HEK293 (cell line): ENCODE measurements around the gene TMEM214.
A peak's percentile ranks its signal among the peaks of the same experiment; 100 is the strongest.

Experiments
- HOXA7 ChIP-seq: sonication (generic); formaldehyde crosslinking; IDR thresholded peaks from 2 replicates; pipeline ENCODE4 v1.8.1; 2022; ENCODE audit warnings: missing genetic modification reagents, borderline replicate concordance
- INSM2 ChIP-seq: fragments of 450-650 bp; formaldehyde crosslinking; IDR thresholded peaks from 2 replicates; pipeline ENCODE4 v1.5.1; 2016; ENCODE audit warnings: missing biosample characterization, missing genetic modification characterization
- KLF1 ChIP-seq: fragments of 450-650 bp; formaldehyde crosslinking; IDR thresholded peaks from 2 replicates; pipeline ENCODE4 v1.5.1; 2016; ENCODE audit warnings: missing biosample characterization, missing genetic modification characterization
- KLF17 ChIP-seq: fragments of 450-650 bp; formaldehyde crosslinking; IDR thresholded peaks from 2 replicates; pipeline ENCODE4 v1.5.1; 2016; ENCODE audit warnings: missing biosample characterization, missing genetic modification characterization
- KLF8 ChIP-seq: fragments of 450-650 bp; formaldehyde crosslinking; IDR thresholded peaks from 2 replicates; pipeline ENCODE4 v1.5.1; 2016; ENCODE audit warnings: missing biosample characterization, missing genetic modification characterization
- OVOL3 ChIP-seq: fragments of 450-650 bp; formaldehyde crosslinking; IDR thresholded peaks from 2 replicates; pipeline ENCODE4 v1.5.1; 2016; ENCODE audit warnings: missing biosample characterization, missing genetic modification characterization
- PBX3 ChIP-seq: sonication (generic); formaldehyde crosslinking; IDR thresholded peaks from 2 replicates; pipeline ENCODE4 v1.8.1; 2022; ENCODE audit warnings: mild to moderate bottlenecking, moderate library complexity, missing genetic modification reagents
- PRDM6 ChIP-seq: fragments of 450-650 bp; formaldehyde crosslinking; IDR thresholded peaks from 2 replicates; pipeline ENCODE4 v1.5.1; 2017; ENCODE audit warnings: missing biosample characterization, missing genetic modification characterization
- RBAK ChIP-seq: fragments of 450-650 bp; formaldehyde crosslinking; IDR thresholded peaks from 2 replicates; pipeline ENCODE4 v1.5.1; 2016; ENCODE audit warnings: missing biosample characterization, missing genetic modification characterization
- REPIN1 ChIP-seq: fragments of 450-650 bp; formaldehyde crosslinking; IDR thresholded peaks from 2 replicates; pipeline ENCODE4 v1.5.1; 2017; ENCODE audit warnings: missing biosample characterization, missing genetic modification characterization, low read depth
- SP7 ChIP-seq: fragments of 450-650 bp; formaldehyde crosslinking; IDR thresholded peaks from 2 replicates; pipeline ENCODE4 v1.5.1; 2016; ENCODE audit warnings: missing biosample characterization, missing genetic modification characterization
- ZBTB10 ChIP-seq: fragments of 450-650 bp; formaldehyde crosslinking; IDR thresholded peaks from 2 replicates; pipeline ENCODE4 v1.5.1; 2016; ENCODE audit warnings: missing biosample characterization, missing genetic modification characterization
- ZBTB11 ChIP-seq: fragments of 450-650 bp; formaldehyde crosslinking; conservative IDR thresholded peaks from 2 replicates; pipeline ENCODE4 v1.5.1; 2016; ENCODE audit warnings: low read depth, missing biosample characterization, missing genetic modification characterization
- ZBTB20 ChIP-seq: fragments of 450-650 bp; formaldehyde crosslinking; IDR thresholded peaks from 2 replicates; pipeline ENCODE4 v1.5.1; 2016; ENCODE audit warnings: missing biosample characterization, missing genetic modification characterization
- ZBTB8A ChIP-seq: fragments of 450-650 bp; formaldehyde crosslinking; IDR thresholded peaks from 2 replicates; pipeline ENCODE4 v1.5.1; 2016; ENCODE audit warnings: missing biosample characterization, missing genetic modification characterization
- ZNF138 ChIP-seq: fragments of 450-650 bp; formaldehyde crosslinking; IDR thresholded peaks from 2 replicates; pipeline ENCODE4 v1.5.1; 2016; ENCODE audit warnings: missing biosample characterization, missing genetic modification characterization, borderline replicate concordance
- ZNF2 ChIP-seq: fragments of 450-650 bp; formaldehyde crosslinking; IDR thresholded peaks from 2 replicates; pipeline ENCODE4 v1.5.1; 2016; ENCODE audit warnings: missing biosample characterization, missing genetic modification characterization
- ZNF335 ChIP-seq: fragments of 450-650 bp; formaldehyde crosslinking; conservative IDR thresholded peaks from 2 replicates; pipeline ENCODE4 v1.5.1; 2016; ENCODE audit warnings: missing biosample characterization, missing genetic modification characterization
- ZNF394 ChIP-seq: fragments of 450-650 bp; formaldehyde crosslinking; IDR thresholded peaks from 2 replicates; pipeline ENCODE4 v1.5.1; 2016; ENCODE audit warnings: missing biosample characterization, missing genetic modification characterization, mild to moderate bottlenecking, moderate library complexity, borderline replicate concordance
- ZNF473 ChIP-seq: fragments of 450-650 bp; formaldehyde crosslinking; IDR thresholded peaks from 2 replicates; pipeline ENCODE4 v1.5.1; 2017; ENCODE audit warnings: missing biosample characterization, missing genetic modification characterization
- ZNF514 ChIP-seq: fragments of 450-650 bp; formaldehyde crosslinking; IDR thresholded peaks from 2 replicates; pipeline ENCODE4 v1.5.1; 2016; ENCODE audit warnings: missing biosample characterization, missing genetic modification characterization
- ZNF561 ChIP-seq: fragments of 450-650 bp; IDR thresholded peaks from 2 replicates; pipeline ENCODE4 v1.5.1; 2018; ENCODE audit warnings: missing biosample characterization, missing genetic modification characterization, borderline replicate concordance
- ZNF624 ChIP-seq: fragments of 450-650 bp; formaldehyde crosslinking; IDR thresholded peaks from 2 replicates; pipeline ENCODE4 v1.5.1; 2017; ENCODE audit warnings: missing biosample characterization, missing genetic modification characterization
- ZNF660 ChIP-seq: fragments of 450-650 bp; IDR thresholded peaks from 2 replicates; pipeline ENCODE4 v1.5.1; 2018; ENCODE audit warnings: missing biosample characterization, mild to moderate bottlenecking, missing genetic modification characterization
- ZSCAN4 ChIP-seq: fragments of 450-650 bp; formaldehyde crosslinking; IDR thresholded peaks from 2 replicates; pipeline ENCODE4 v1.5.1; 2017; ENCODE audit warnings: missing biosample characterization, missing genetic modification characterization
- ZXDB ChIP-seq: fragments of 450-650 bp; formaldehyde crosslinking; IDR thresholded peaks from 2 replicates; pipeline ENCODE4 v1.5.1; 2016; ENCODE audit warnings: missing biosample characterization, missing genetic modification characterization

The TMEM214 gene

GRCh38 chr2:27032495-27033252 is at the start of gene TMEM214 (continued):
- no peak; the same call in 1 of the 2 replicates for TF ChIP-seq KLF17 (tag by site-specific recombination)
- TF ChIP-seq KLF1: 0 out of 2 replicates have a peak, but pooled peaks have one; percentile 4
- TF ChIP-seq ZBTB11 (tag by site-specific recombination): peak; percentile 70
- TF ChIP-seq ZNF624 (tag by site-specific recombination): no peak
- no peak for TF ChIP-seq ZSCAN4 (tag by site-specific recombination)
- TF ChIP-seq HOXA7 (CRISPR knock-in tag): no peak
- TF ChIP-seq ZNF394: peak; percentile 36; the same call in 1 of the 2 replicates
- TF ChIP-seq ZNF138: no peak
- TF ChIP-seq ZBTB10 (tag by site-specific recombination): peak; percentile 34; the same call in 1 of the 2 replicates
- TF ChIP-seq OVOL3 (tag by site-specific recombination): no peak
- TF ChIP-seq PBX3 (CRISPR knock-in tag): 0 out of 2 replicates have a peak, but pooled peaks have one; percentile 50
- TF ChIP-seq KLF8: peak; percentile 41; the same call in 1 of the 2 replicates
- TF ChIP-seq ZBTB8A: peak; percentile 98
- TF ChIP-seq ZBTB20 (tag by site-specific recombination): peak; percentile 67; the same call in 1 of the 2 replicates
- TF ChIP-seq SP7 (tag by site-specific recombination): peak; percentile 42
- TF ChIP-seq ZNF473 (tag by site-specific recombination): no peak
- TF ChIP-seq ZNF2: 0 out of 2 replicates have a peak, but pooled peaks have one; percentile 24
- no peak for TF ChIP-seq RBAK
- peak; percentile 99 for TF ChIP-seq ZNF660
- no peak for TF ChIP-seq PRDM6 (tag by site-specific recombination)
- 0 out of 2 replicates have a peak, but pooled peaks have one; percentile 43 for TF ChIP-seq ZNF561 (tag by site-specific recombination)
- 0 out of 2 replicates have a peak, but pooled peaks have one; percentile 28 for TF ChIP-seq ZXDB (tag by site-specific recombination)
- TF ChIP-seq ZNF335 (tag by site-specific recombination): peak; percentile 89
- TF ChIP-seq ZNF514 (tag by site-specific recombination): no peak
- TF ChIP-seq INSM2 (tag by site-specific recombination): no peak
- 0 out of 2 replicates have a peak, but pooled peaks have one; percentile 13 for TF ChIP-seq REPIN1
